22Rv1 (cell line): ENCODE measurements around the gene LUC7L2.

ENCODE experiments used
- CTCF ChIP-seq: fragments of 450-650 bp; IDR thresholded peaks from 2 replicates; pipeline ENCODE4 v1.5.1; 2017; ENCODE audit warnings: mild to moderate bottlenecking
- ZFX ChIP-seq: fragments of 450-650 bp; IDR thresholded peaks from 2 replicates; pipeline ENCODE4 v1.6.1; 2017; ENCODE audit warnings: antibody characterized with exemption, borderline replicate concordance

- no peak for TF ChIP-seq CTCF
- TF ChIP-seq ZFX, result no peak
Measured at GRCh38 chr7:139328375-139328774, 31.3 kb upstream of the LUC7L2 start.
